ENCODE data around the gene BCL7A. TPM values are rescaled to one million over a fixed set of nuclear protein-coding genes. Genes with fewer than 3 reads are reported as not detected.

Gene BCL7A
- total RNA-seq, 1 donor, result 12.2 TPM

DNA sequence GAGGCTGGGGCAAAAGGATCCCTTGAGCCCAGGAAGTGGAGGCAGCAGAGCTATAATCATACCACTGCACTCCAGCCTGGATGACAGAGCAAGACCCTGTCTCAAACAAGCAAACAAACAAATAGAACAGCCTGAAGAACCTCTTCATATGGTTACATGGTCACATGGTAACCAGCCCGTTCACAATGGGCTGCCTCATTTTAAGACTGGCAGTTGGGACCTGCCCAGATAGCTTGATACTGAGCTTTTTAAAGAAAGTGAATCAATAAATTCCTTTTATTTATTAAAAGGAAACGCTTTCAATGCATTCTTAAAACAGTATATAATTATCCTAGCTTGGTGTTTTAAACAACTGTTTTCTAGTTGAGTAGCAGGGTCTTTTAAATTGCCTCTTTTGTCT, 67.4 kb downstream of the BCL7A start:
- TF ChIP-seq, protein P1, sequence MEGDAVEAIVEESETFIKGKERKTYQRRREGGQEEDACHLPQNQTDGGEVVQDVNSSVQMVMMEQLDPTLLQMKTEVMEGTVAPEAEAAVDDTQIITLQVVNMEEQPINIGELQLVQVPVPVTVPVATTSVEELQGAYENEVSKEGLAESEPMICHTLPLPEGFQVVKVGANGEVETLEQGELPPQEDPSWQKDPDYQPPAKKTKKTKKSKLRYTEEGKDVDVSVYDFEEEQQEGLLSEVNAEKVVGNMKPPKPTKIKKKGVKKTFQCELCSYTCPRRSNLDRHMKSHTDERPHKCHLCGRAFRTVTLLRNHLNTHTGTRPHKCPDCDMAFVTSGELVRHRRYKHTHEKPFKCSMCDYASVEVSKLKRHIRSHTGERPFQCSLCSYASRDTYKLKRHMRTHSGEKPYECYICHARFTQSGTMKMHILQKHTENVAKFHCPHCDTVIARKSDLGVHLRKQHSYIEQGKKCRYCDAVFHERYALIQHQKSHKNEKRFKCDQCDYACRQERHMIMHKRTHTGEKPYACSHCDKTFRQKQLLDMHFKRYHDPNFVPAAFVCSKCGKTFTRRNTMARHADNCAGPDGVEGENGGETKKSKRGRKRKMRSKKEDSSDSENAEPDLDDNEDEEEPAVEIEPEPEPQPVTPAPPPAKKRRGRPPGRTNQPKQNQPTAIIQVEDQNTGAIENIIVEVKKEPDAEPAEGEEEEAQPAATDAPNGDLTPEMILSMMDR (IDR thresholded peaks at IDR 0.05; ENCODE audit: insufficient read depth, low read length), result no peak
- H3K4me3 ChIP-seq (ENCODE audit: low read depth, low read length), result no peak overlapping the region
- DNase-seq (ENCODE audit: low read depth), result no peak

DNA sequence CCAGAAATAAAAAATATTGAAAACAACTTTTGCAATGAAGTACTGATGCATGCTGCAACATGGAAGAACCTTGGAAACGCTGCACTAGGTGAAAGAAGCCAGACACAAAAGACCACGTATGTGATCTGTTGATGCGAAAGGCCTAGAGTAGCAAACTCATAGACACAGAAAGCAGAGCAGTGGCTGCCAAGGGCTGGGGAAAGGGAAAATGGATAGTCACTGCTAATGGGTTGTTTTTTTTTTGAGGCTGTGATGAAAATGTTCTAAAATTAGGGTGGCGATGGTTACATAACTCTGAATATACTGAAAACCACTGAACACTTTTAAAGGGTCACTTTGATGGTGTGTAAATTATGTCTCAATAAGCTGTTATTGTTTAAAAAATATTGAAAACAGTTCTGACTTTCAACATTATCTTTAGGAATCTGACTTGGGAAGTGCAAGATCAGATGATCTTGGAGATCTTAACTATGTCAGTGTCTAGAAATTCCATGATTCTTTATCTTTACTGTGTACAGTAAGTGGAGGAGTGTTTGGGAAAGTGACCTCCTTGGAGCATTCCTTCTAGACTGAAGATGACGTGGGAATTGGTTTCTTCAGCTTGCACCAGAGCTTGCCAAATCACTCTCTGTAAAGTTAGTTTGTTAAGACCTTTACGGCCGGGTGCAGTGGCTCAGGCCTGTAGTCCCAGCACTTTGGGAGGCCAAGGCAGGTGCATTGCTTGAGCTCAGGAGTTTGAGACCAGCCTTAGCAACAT, 69.3 kb downstream of the BCL7A start:
- H3K4me3 ChIP-seq (ENCODE audit: low read depth, low read length), result no peak overlapping the region
- peak; percentile 99 for DNase-seq (ENCODE audit: low read depth)
- TF ChIP-seq, protein P1 (IDR thresholded peaks at IDR 0.05; ENCODE audit: insufficient read depth, low read length), result no peak

DNA sequence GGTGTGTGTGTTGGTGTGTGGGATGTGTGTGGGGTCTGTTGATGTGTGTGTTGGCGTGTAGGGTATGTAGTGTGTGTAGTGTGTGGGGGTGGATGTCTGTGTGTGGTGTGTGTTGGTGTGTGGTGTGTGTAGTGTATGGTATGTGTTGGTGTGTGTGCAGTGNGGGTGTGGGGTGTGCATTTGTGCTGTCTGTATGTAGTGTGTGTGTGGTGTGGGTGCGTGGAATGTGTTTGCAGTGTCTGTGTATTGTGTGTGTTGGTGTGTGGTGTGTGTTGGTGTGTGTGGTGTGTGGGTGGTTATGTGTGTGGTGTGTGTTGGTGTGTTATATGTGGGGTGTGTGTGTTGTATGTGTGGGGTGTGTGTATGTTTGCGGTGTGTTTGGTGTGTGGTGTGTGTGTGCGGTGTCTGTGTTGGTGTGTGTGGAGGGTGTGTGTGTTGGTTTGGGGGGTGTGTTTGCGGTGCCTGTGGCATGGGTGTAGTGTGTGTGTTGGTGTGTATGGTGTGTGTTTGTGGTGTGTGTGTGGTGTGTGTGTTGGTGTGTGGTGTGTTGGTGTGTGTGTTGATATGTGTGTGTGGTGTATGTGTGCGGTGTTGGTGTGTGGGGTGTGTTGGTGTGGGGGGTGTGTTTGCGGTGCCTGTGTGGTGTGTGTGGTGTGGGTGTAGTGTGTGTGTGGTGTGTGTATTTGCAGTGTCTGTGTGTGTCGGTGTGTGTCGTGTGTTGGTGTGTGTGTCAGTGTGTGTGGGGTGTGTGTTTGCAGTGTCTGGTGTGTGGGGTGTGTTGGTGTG, 71.6 kb downstream of the BCL7A start:
- H3K4me3 ChIP-seq (ENCODE audit: low read depth, low read length), result no peak overlapping the region
- TF ChIP-seq, protein P1 (IDR thresholded peaks at IDR 0.05; ENCODE audit: insufficient read depth, low read length), result no peak
- no peak for DNase-seq (ENCODE audit: low read depth)

DNA sequence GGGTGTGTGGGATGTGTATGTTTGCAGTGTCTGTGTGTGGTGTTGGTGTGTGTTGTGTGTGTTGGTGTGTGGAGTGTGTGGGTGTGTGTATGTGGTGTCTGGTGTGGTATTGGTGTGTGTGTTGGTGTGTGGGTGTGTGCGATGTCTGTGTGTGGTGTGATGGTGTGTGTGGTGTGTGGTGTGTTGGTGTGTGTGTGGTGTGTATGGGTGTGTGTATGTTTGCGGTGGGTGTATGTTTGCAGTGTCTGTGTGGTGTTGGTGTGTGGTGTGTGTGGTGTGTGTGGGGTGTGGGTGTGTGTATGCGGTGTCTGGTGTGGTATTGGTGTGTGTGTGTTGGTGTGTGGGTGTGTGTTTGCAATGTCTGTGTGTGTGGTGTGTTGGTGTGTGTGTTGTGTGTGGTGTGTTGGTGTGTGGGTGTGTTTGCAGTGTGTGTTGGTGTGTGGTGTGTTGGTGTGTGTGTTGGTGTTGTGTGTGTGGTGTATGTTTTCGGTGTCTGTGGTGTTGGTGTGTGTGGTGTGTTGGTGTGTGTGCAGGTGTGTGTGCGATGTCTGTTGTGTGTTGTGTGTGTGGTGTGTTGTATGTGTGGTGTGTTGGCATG, 72.6 kb downstream of the BCL7A start:
- no peak overlapping the region for H3K4me3 ChIP-seq (ENCODE audit: low read depth, low read length)
- DNase-seq (ENCODE audit: low read depth), result no peak
- TF ChIP-seq, protein P1 (IDR thresholded peaks at IDR 0.05; ENCODE audit: insufficient read depth, low read length), result no peak

DNA sequence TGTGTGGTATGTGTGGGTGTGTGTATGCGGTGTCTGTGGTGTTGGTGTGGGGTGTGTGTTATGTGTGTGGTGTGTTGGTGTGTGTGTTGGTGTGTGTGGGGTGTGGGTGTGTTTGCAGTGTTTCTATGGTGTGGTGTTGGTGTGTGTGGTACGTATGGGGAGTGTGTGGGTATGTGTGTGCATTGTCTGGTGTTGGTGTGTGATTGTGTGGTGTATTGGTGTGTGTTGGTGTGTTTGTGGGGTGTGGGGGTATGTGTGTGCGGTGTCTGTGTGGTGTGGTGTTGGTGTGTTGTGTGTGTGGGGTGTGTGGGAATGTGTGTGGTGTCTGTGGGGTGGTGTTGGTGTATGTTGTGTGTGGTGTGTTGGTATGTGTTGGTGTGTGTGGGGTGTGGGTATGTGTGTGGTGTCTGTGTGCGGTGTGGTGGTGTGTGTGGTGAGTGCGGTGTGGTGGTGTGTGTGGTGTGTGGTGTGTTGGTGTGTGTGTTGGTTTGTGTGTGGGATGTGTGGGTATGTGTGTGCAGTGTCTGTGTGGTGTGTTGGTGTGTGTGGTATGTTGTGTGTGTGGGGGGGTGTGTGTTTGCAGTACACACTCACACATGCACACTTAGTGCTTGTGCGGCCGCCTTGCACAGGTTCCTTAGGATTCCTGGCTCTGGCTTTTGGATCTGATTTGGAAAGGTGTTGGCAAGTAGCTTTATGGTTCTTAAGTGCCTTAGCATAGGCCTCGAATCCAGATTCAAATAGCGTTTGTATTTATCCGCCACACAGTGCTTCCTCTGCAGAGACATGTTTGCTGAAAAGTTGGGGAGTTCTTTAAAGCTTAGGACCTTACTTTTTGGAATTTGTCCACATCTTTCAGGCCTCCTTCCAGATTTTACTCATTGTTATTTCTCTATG, 73.3 kb downstream of the BCL7A start:
- peak; percentile 71 for DNase-seq (ENCODE audit: low read depth)
- TF ChIP-seq, protein P1 (IDR thresholded peaks at IDR 0.05; ENCODE audit: insufficient read depth, low read length), result no peak
- no peak overlapping the region for H3K4me3 ChIP-seq (ENCODE audit: low read depth, low read length)

DNA sequence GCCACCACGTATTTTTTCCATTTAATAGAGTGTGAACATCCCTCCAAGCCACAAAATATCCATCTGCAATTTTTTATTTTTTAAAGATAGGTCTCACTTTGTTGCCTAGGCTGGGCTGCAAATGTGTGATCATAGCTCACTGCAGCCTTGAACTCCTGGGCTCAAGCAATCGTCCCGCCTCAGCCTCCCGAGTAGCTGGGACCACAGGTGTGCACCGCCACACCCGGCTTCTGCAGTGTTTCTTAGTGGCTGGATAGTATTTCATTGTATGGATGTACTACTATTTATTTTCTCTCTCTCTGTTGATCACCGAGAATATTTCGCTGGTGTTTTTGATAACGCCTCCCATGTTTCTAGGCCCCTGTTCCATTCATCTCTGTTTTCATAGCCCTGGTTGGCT, 74.3 kb downstream of the BCL7A start:
- no peak for DNase-seq (ENCODE audit: low read depth)
- H3K4me3 ChIP-seq (ENCODE audit: low read depth, low read length), result no peak overlapping the region
- TF ChIP-seq, protein P1 (IDR thresholded peaks at IDR 0.05; ENCODE audit: insufficient read depth, low read length), result no peak
